Epithelial cell of esophagus (primary cell): ENCODE results near the gene PLEKHA6.

Experiments used
- DNase-seq: peaks from one replicate; pipeline ENCODE4 v3.0.0; 2010; ENCODE audit warnings: low read depth
- H3K4me3 ChIP-seq: 2 replicates; pipeline ENCODE4 v1.5.1; 2011; ENCODE audit warnings: mild to moderate bottlenecking, low read length, control low read depth
- CTCF ChIP-seq: IDR thresholded peaks from 2 replicates; pipeline ENCODE4 v1.5.1; 2011; ENCODE audit warnings: low read depth, mild to moderate bottlenecking, low read length, control low read depth, inconsistent platforms; ENCODE audit not compliant: insufficient read depth; ENCODE audit errors: missing control alignments

The PLEKHA6 gene

GRCh38 chr1:204359474-204360255, at the start of gene PLEKHA6:
PLEKHA6 (minus strand) TSS chr1:204359929; CDS start chr1:204273727, 86,202 bp downstream.
- no peak for DNase-seq
- TF ChIP-seq CTCF: peak; percentile 15
- H3K4me3 ChIP-seq: no peak within 1 kb of the TSS

GRCh38 chr1:204409123-204409522, 49.4 kb upstream of the PLEKHA6 start:
- no peak for TF ChIP-seq CTCF
- DNase-seq: no peak
- H3K4me3 ChIP-seq: peak overlapping the region; percentile 99

GRCh38 chr1:204408602-204409001, 48.9 kb upstream of the PLEKHA6 start:
- H3K4me3 ChIP-seq: peak overlapping the region; percentile 99
- no peak for TF ChIP-seq CTCF
- DNase-seq: no peak

GRCh38 chr1:204408074-204408507, 48.4 kb upstream of the PLEKHA6 start:
- TF ChIP-seq CTCF: no peak
- peak overlapping the region; percentile 99 for H3K4me3 ChIP-seq
- DNase-seq: peak; percentile 59

GRCh38 chr1:204407295-204407971, 47.7 kb upstream of the PLEKHA6 start:
- no peak for DNase-seq
- TF ChIP-seq CTCF: no peak
- H3K4me3 ChIP-seq: peak overlapping the region; percentile 99

DNA sequence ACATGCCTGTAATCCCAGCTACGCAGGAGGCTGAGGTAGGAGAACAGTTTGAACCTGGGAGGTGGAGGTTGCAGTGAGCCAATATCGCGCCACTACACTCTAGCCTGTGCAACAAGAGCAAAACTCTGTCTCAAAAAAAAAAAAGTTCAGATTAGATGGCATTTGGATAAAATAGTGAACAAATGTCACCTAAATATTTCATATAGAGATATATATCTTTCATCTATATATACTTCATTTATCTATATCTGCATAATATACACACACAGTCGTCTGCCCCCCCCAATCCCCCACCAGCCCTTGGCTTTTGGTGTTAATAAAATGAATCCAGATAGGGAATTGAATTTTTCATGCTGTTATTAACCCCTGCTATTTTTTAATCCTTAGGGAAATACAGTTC, 46.9 kb upstream of the PLEKHA6 start:
- TF ChIP-seq CTCF: no peak
- DNase-seq: no peak

More for the DNA sequence above, 46.9 kb upstream of the PLEKHA6 start:
- peak overlapping the region; percentile 99 for H3K4me3 ChIP-seq
